ENCODE data around the gene RADX. TPM values are rescaled to one million over a fixed set of nuclear protein-coding genes. Genes with fewer than 3 reads are reported as not detected.
A peak's percentile ranks its signal among the peaks of the same experiment; 100 is the strongest.

RADX gene
- total RNA-seq, 1 experiment from 2014 or later: 0.18 TPM

- H3K9ac ChIP-seq (ENCODE audit: low read length): no peak within 1 kb of the TSS
- DNase-seq (peak; percentile 43), ATAC-seq (peak; percentile 83)
- TF ChIP-seq EZH2phosphoT487 (IDR thresholded peaks at IDR 0.05; ENCODE audit: borderline replicate concordance, low read length): peak; percentile 60; the same call in 1 of the 2 replicates
- no peak for TF ChIP-seq CTCF (conservative IDR thresholded peaks at IDR 0.05; ENCODE audit: low read depth, low read length)
- peak; percentile 63 for TF ChIP-seq EZH2 (IDR thresholded peaks at IDR 0.05; ENCODE audit: low read length, unreplicated experiment)
- CTCF ChIA-PET: no interaction called here
- peak within 1 kb of the TSS; percentile 58 for H3K4me3 ChIP-seq (ENCODE audit: low read length)
- no TSS peak for BruUV-seq (replicated peaks)
- H2AFZ ChIP-seq (ENCODE audit: low read length): peak within 1 kb of the TSS; percentile 65
- no peak within 1 kb of the TSS for H3K27ac ChIP-seq (ENCODE audit: low read length)
- intact Hi-C loops (cut with micrococcal nuclease): no loop called here
- no peaks in the 10 kb centered on the region for H3K79me2 ChIP-seq (ENCODE audit: low read length)
- H3K4me1 ChIP-seq (ENCODE audit: insufficient read depth, low read length): peaks cover 4% of the 10 kb centered on the region; the same call in 1 of the 2 replicates
- no peaks in the 10 kb centered on the region for H4K20me1 ChIP-seq (ENCODE audit: low read length)
- peak within 1 kb of the TSS; percentile 76 for H3K4me2 ChIP-seq (ENCODE audit: low read length)
- no peaks in the 10 kb centered on the region for H3K9me3 ChIP-seq (ENCODE audit: low read length)
- POLR2A ChIA-PET (ENCODE audit: unreplicated experiment): interaction anchor here (0.6 kb wide), 1 partner anchor 106 kb away, joined by 4 read pairs; no protein-coding TSS in a partner anchor
- H3K27me3 ChIP-seq (ENCODE audit: low read length): peaks cover 68% of the 10 kb centered on the region
- H3K9me2 ChIP-seq (replicated peaks; ENCODE audit: low read length): no peaks in the 10 kb centered on the region
- no peaks in the 10 kb centered on the region for H3K36me3 ChIP-seq (ENCODE audit: low read depth, low read length)
- no peaks in the 10 kb centered on the region for H3F3A ChIP-seq (ENCODE audit: low read length, unreplicated experiment)
Observed at GRCh38 chrX:106726485-106727437, 115.0 kb downstream of the RADX start, which contains the start of gene RNF128. TSS of gene RNF128 (plus strand) at chrX:106726701. CDS start at chrX:106726914, 213 bp downstream.

GRCh38 chrX:106728337-106728736 is 116.6 kb downstream of the RADX start:
- H3K4me3 ChIP-seq (ENCODE audit: low read length): no peak overlapping the region
- H3K27me3 ChIP-seq (ENCODE audit: low read length): peaks cover 62% of the 10 kb centered on the region
- DNase-seq: no peak
- TF ChIP-seq CTCF (conservative IDR thresholded peaks at IDR 0.05; ENCODE audit: low read depth, low read length) (no peak), EZH2 (IDR thresholded peaks at IDR 0.05; ENCODE audit: low read length, unreplicated experiment) (no peak), EZH2phosphoT487 (IDR thresholded peaks at IDR 0.05; ENCODE audit: borderline replicate concordance, low read length) (no peak)
- POLR2A ChIA-PET (ENCODE audit: unreplicated experiment): no interaction called here
- intact Hi-C loops (cut with micrococcal nuclease): loop anchor here (2.0 kb wide), 1 partner anchor 64 kb away; no protein-coding TSS in a partner anchor
- H3K4me2 ChIP-seq (ENCODE audit: low read length): no peak overlapping the region
- ATAC-seq: no peak
- H4K20me1 ChIP-seq (ENCODE audit: low read length): no peaks in the 10 kb centered on the region
- no peak overlapping the region for H2AFZ ChIP-seq (ENCODE audit: low read length)
- no peak overlapping the region for H3K27ac ChIP-seq (ENCODE audit: low read length)
- H3K79me2 ChIP-seq (ENCODE audit: low read length): no peaks in the 10 kb centered on the region
- CTCF ChIA-PET: no interaction called here
- H3K9me3 ChIP-seq (ENCODE audit: low read length): no peaks in the 10 kb centered on the region
- no peaks in the 10 kb centered on the region for H3K36me3 ChIP-seq (ENCODE audit: low read depth, low read length)
- peaks cover 4% of the 10 kb centered on the region; the same call in 1 of the 2 replicates for H3K4me1 ChIP-seq (ENCODE audit: insufficient read depth, low read length)
- no peak overlapping the region for H3K9ac ChIP-seq (ENCODE audit: low read length)
- no peaks in the 10 kb centered on the region for H3K9me2 ChIP-seq (replicated peaks; ENCODE audit: low read length)
- no TSS peak for BruUV-seq (replicated peaks)
- H3F3A ChIP-seq (ENCODE audit: low read length, unreplicated experiment): no peaks in the 10 kb centered on the region

Small RNA genes lying within 50 kb of the gene (microRNA-seq; reads per million reads assigned to microRNA genes)
- gene MIR548AN (ENCODE audit: unreplicated experiment): not detected

Other genes with a start within 250 kb of the RADX start
- not detected in 2 replicates for gene RNF128, start 114.7 kb downstream of the RADX start, total RNA-seq (2014; rRNA removed)
- gene TBC1D8B, start 190.7 kb downstream of the RADX start, total RNA-seq (2014; rRNA removed): 1.0 and 1.8 TPM in 2 replicates